ENCODE results near the gene TMTC3. TPM values are rescaled to one million over a fixed set of nuclear protein-coding genes. Genes with fewer than 3 reads are reported as not detected.

The TMTC3 gene
- total and polyA plus RNA-seq, 2 of the 4 experiments (the other 2 are of a cell fraction), result 3.7 to 44.3 TPM

GRCh38 chr12:88200029-88200428 lies 57.9 kb downstream of the TMTC3 start:
- Histone ChIP-seq H2AK5ac (ENCODE audit: low read depth, low read length) (no peak overlapping the region), H3K56ac (ENCODE audit: extremely low read depth, insufficient read depth, low read length) (no peak overlapping the region), H3K9me3 (ENCODE audit: control insufficient read depth, insufficient read depth, low read length) (no peaks in the 10 kb centered on the region), H3K23ac (ENCODE audit: low read depth, low read length) (no peak overlapping the region), H2AK9ac (replicated peaks; ENCODE audit: low read depth, low read length, poor library complexity) (no peak overlapping the region), H3K4me2 (ENCODE audit: low read depth, low read length) (no peak overlapping the region), H3K4me3 (ENCODE audit: insufficient read depth, low read depth, low read length) (no peak overlapping the region), H2BK20ac (ENCODE audit: low read depth, low read length) (no peak overlapping the region), H3K18ac (ENCODE audit: low read depth, low read length) (no peak overlapping the region), H2BK5ac (ENCODE audit: low read depth, low read length, poor library complexity, severe bottlenecking) (no peak overlapping the region), H2BK120ac (ENCODE audit: low read depth, low read length) (no peak overlapping the region), H3K4ac (ENCODE audit: low read depth, low read length) (no peak overlapping the region), H4K20me1 (ENCODE audit: insufficient read depth, low read length) (no peaks in the 10 kb centered on the region), H3K14ac (replicated peaks; ENCODE audit: low read depth, low read length) (no peak overlapping the region), H3K4me1 (ENCODE audit: control insufficient read depth, insufficient read depth, low read length) (no peaks in the 10 kb centered on the region), H3K36me3 (ENCODE audit: control insufficient read depth, insufficient read depth, low read length) (no peaks in the 10 kb centered on the region), H3K9ac (ENCODE audit: low read depth, low read length) (no peak overlapping the region), H2BK15ac (ENCODE audit: low read depth, low read length) (no peak overlapping the region), H4K8ac (ENCODE audit: low read depth in 2 of 2, low read length in 2 of 2) (no peak overlapping the region), H2AFZ (replicated peaks; ENCODE audit: low read length, poor library complexity) (no peak overlapping the region), H3K27me3 (ENCODE audit: control insufficient read depth, insufficient read depth, low read length) (no peaks in the 10 kb centered on the region), H3K9me1 (ENCODE audit: insufficient read depth, low read length) (no peaks in the 10 kb centered on the region), H3K27ac (ENCODE audit: insufficient read depth, low read length) (no peak overlapping the region), H4K5ac (ENCODE audit: low read depth, low read length) (no peak overlapping the region), H4K91ac (ENCODE audit: insufficient read depth, low read depth, low read length) (no peak overlapping the region), H3K79me1 (ENCODE audit: low read depth in 1 of 2, low read length in 2 of 2) (no peaks in the 10 kb centered on the region)
- no TSS peak for BruUV-seq (replicated peaks)
- intact Hi-C loops (cut with micrococcal nuclease), result no loop called here
- dilution Hi-C loops (cut with HindIII; ENCODE audit: low sequenced_read_pairs, unreplicated experiment), result no loop called here
- TF ChIP-seq MXI1 (IDR thresholded peaks at IDR 0.05; ENCODE audit: borderline replicate concordance, low read depth, low read length) (no peak), POLR2A (IDR thresholded peaks at IDR 0.05; ENCODE audit: low read depth, low read length) (no peak), USF2 (IDR thresholded peaks at IDR 0.05; ENCODE audit: low read depth, low read length) (no peak), RCOR1 (IDR thresholded peaks at IDR 0.05; ENCODE audit: insufficient replicate concordance, low read length) (no peak), BHLHE40 (IDR thresholded peaks at IDR 0.05; ENCODE audit: low read depth, low read length) (no peak), RAD21 (IDR thresholded peaks at IDR 0.05; ENCODE audit: low read length) (no peak)
- ChIA-PET CTCF (no interaction called here), POLR2A (ENCODE audit: unreplicated experiment) (no interaction called here)
- no CpG with 5 or more reads among the region's 2 CpGs for whole genome bisulfite sequencing, 2 experiments (ENCODE audit: extremely low coverage in 2 of 2, insufficient read length in 1 of 2)
- ATAC-seq (ENCODE audit: low read depth), result no peak
- in situ Hi-C loops (cut with MboI; ENCODE audit: low sequenced_read_pairs), result no loop called here
- DNase-seq, result no peak

All from IMR-90 (cell line).